ENCODE data around the gene C10orf71.

DNA sequence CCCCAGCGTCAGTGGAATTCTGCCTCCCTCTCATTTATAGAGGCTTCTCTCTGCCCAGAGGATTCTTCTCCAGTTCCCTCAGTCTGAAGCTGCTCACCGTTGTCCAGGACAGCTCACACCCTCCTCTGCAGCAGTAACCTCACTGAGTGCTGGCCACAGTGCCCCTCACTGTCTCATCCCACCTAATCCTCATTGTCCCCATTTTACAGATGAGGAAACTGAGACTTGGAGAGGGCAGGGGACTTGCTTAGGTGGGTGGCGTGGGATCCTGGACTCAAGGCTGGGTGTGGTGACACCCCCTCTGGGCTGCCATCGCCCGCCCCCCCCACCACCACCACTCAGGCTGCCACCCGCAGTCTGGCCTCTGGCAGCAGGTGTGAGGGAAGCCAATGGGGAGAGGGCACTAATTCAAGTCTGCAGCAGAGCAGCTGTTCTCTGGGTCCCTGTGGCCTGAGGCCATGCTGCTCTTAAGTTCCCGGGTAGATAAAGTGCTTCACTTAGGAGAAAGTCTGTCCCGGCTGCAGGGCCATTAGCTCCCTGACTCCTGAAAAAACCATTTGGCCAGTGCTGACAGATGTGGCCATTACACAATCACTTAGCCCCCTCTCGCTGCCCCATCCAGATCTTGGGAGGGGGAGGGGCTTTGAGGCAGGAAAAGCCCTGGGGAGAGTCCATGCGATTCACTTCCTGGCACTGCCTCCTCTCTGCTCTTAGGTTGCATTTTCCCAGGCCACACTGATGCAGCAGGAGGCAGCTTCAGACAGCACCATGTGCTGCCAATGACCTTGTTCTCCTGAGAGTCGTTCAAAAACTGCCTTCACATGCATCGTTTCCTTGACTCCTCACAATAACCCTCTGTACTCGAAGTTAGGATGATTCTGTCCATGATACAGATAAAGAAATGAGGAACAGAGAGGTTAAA, 60.6 kb downstream of the C10orf71 start:
- TF ChIP-seq, protein P1, sequence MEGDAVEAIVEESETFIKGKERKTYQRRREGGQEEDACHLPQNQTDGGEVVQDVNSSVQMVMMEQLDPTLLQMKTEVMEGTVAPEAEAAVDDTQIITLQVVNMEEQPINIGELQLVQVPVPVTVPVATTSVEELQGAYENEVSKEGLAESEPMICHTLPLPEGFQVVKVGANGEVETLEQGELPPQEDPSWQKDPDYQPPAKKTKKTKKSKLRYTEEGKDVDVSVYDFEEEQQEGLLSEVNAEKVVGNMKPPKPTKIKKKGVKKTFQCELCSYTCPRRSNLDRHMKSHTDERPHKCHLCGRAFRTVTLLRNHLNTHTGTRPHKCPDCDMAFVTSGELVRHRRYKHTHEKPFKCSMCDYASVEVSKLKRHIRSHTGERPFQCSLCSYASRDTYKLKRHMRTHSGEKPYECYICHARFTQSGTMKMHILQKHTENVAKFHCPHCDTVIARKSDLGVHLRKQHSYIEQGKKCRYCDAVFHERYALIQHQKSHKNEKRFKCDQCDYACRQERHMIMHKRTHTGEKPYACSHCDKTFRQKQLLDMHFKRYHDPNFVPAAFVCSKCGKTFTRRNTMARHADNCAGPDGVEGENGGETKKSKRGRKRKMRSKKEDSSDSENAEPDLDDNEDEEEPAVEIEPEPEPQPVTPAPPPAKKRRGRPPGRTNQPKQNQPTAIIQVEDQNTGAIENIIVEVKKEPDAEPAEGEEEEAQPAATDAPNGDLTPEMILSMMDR (IDR thresholded peaks at IDR 0.05) = no peak
- TF ChIP-seq POLR2A (IDR thresholded peaks at IDR 0.05) = no peak

Data from breast epithelium (tissue), 3 donors.